SK-N-SH (cell line): ENCODE measurements around the gene MORC3. TPM values are rescaled to one million over a fixed set of nuclear protein-coding genes. Genes with fewer than 3 reads are reported as not detected.
"Not testable (repeated sequence)": the region's sequence is repeated elsewhere in the genome, so short reads cannot be mapped to it uniquely, and the experiment has no call there.

Experiments
- CTCF ChIA-PET: fragments of 300-600, 350-600 bp; formaldehyde crosslinking; extraction: SDS; loops from one replicate; lab custom pipeline; 2021; lab: Yijun Ruan, JAX
- POLR2A ChIA-PET: fragments of 350-600 bp; sonication (Branson Sonifier 250); formaldehyde crosslinking; extraction: SDS; loops from one replicate; lab custom pipeline; 2020; ENCODE audit warnings: antibody characterized with exemption, inconsistent platforms; lab: Yijun Ruan, JAX
- DNase-seq: peaks from one replicate; pipeline ENCODE4 v3.0.0; 2012
- H2AFZ ChIP-seq: fragments of 200-600 bp; sonication (generic); 2 replicates; pipeline ENCODE4 v1.8.1; 2016; ENCODE audit warnings: antibody characterized with exemption, mild to moderate bottlenecking, low read depth
- H3F3A ChIP-seq: fragments of 200-600 bp; sonication (generic); replicated peaks from 2 replicates; pipeline ENCODE3; 2016; ENCODE audit warnings: antibody characterized with exemption, mild to moderate bottlenecking; ENCODE audit not compliant: insufficient read depth
- H3K27ac ChIP-seq, 2 experiments: fragments of 200-500 bp in 1 of 2; fragments of 200-600 bp in 1 of 2; sonication (Bioruptor generic) in 1 of 2; sonication (generic), shearing (Covaris generic) in 1 of 2; 2 replicates each; pipeline versions ENCODE4 v1.5.1 to v1.6.1; 2014 to 2016; ENCODE audit warnings: low read depth in 2 of 2, inconsistent platforms in 1 of 2, low read length in 1 of 2, mild to moderate bottlenecking in 1 of 2, mixed read lengths in 1 of 2
- H3K27me3 ChIP-seq: fragments of 200-600 bp; sonication (generic), shearing (Covaris generic); 2 replicates; pipeline ENCODE4 v1.6.1; 2016; ENCODE audit warnings: mixed run types; ENCODE audit not compliant: insufficient read depth
- H3K36me3 ChIP-seq, 2 experiments: fragments of 200-500 bp in 1 of 2; fragments of 200-600 bp in 1 of 2; sonication (Bioruptor generic) in 1 of 2; sonication (generic) in 1 of 2; replicated peaks in 1 of 2; 2 replicates each; pipeline versions ENCODE3 to v1.5.1; 2014 to 2016; ENCODE audit warnings: low read length in 1 of 2, mild to moderate bottlenecking in 1 of 2; ENCODE audit not compliant: insufficient read depth in 2 of 2, control insufficient read depth in 1 of 2
- H3K4me1 ChIP-seq, 2 experiments: fragments of 200-500 bp in 1 of 2; fragments of 200-600 bp in 1 of 2; sonication (Bioruptor generic) in 1 of 2; sonication (generic), shearing (Covaris generic) in 1 of 2; 2 replicates each; pipeline versions ENCODE4 v1.5.1 to v1.6.1; 2014 to 2016; ENCODE audit warnings: low read depth in 1 of 2, low read length in 1 of 2, mixed run types in 1 of 2; ENCODE audit not compliant: insufficient read depth in 2 of 2, control insufficient read depth in 1 of 2
- H3K4me2 ChIP-seq: fragments of 200-600 bp; sonication (generic), shearing (Covaris generic); 2 replicates; pipeline ENCODE4 v1.6.1; 2017; ENCODE audit warnings: mixed run types
- H3K4me3 ChIP-seq, 2 experiments: fragments of 200-500 bp in 1 of 2; fragments of 200-600 bp in 1 of 2; sonication (Bioruptor generic) in 1 of 2; sonication (generic), shearing (Covaris generic) in 1 of 2; 2 replicates each; pipeline versions ENCODE4 v1.5.1 to v1.8.1; 2014 to 2016; ENCODE audit warnings: low read depth in 2 of 2, inconsistent platforms in 1 of 2, low read length in 1 of 2, mild to moderate bottlenecking in 1 of 2, mixed read lengths in 1 of 2, moderate library complexity in 1 of 2
- H3K79me2 ChIP-seq: fragments of 200-600 bp; sonication (generic); 2 replicates; pipeline ENCODE4 v1.8.1; 2017; ENCODE audit warnings: mild to moderate bottlenecking; ENCODE audit not compliant: insufficient read depth
- H3K9ac ChIP-seq: fragments of 200-600 bp; sonication (generic); 2 replicates; pipeline ENCODE4 v1.6.1; 2017; ENCODE audit warnings: mixed run types
- H3K9me2 ChIP-seq: fragments of 200-600 bp; sonication (generic); 2 replicates; pipeline ENCODE4 v1.6.1; 2017; ENCODE audit warnings: mixed run types
- H3K9me3 ChIP-seq: fragments of 200-600 bp; sonication (generic); 2 replicates; pipeline ENCODE4 v1.6.1; 2017; ENCODE audit warnings: mixed run types, mild to moderate bottlenecking, moderate library complexity
- H4K20me1 ChIP-seq: fragments of 200-600 bp; sonication (generic); 2 replicates; pipeline ENCODE4 v1.6.1; 2017; ENCODE audit warnings: mild to moderate bottlenecking, mixed run types; ENCODE audit not compliant: insufficient read depth
- NRF1 ChIP-seq: IDR thresholded peaks from 2 replicates; pipeline ENCODE4 v1.6.1; 2012; ENCODE audit warnings: low read depth, mild to moderate bottlenecking, low read length
- RCOR1 ChIP-seq: fragments of 150-350 bp; IDR thresholded peaks from 2 replicates; pipeline ENCODE4 v1.6.1; 2017; ENCODE audit warnings: antibody characterized with exemption, low read length
- RXRA ChIP-seq: IDR thresholded peaks from 2 replicates; pipeline ENCODE4 v1.4.0; 2012; ENCODE audit warnings: low read depth, mild to moderate bottlenecking, borderline replicate concordance
- SMC3 ChIP-seq: IDR thresholded peaks from 2 replicates; pipeline ENCODE4 v1.6.1; 2012; ENCODE audit warnings: low read depth, low read length, improper control_type of control experiment
- TCF12 ChIP-seq: IDR thresholded peaks from 2 replicates; pipeline ENCODE4 v1.4.0; 2012
- USF1 ChIP-seq: IDR thresholded peaks from 2 replicates; pipeline ENCODE4 v1.4.0; 2012; ENCODE audit warnings: low read depth, borderline replicate concordance
- ZBTB33 ChIP-seq: IDR thresholded peaks from 2 replicates; pipeline ENCODE4 v1.4.0; 2012; ENCODE audit warnings: low read depth, borderline replicate concordance
- WGBS: methylation state at CpG from one replicate; pipeline ENCODE4 v1.1.6; 2017; ENCODE audit warnings: low lambda C conversion rate; 5-methylcytosine and 5-hydroxymethylcytosine counted together
- polyA plus RNA-seq, 3 experiments: library from polyadenylated mRNA; depleted of rRNA; stranded (reverse); fragments of >200 nt; gene quantifications; 2 replicates each; pipeline ENCODE4 v1.2.3, GENCODE V29; 2012

Gene MORC3
- polyA plus RNA-seq, 1 of the 3 experiments (the other 2 are of a cell fraction), result 8.2 TPM

- Histone ChIP-seq H3K79me2 (no peaks in the 10 kb centered on the region), H3K9me3 (no peaks in the 10 kb centered on the region), H4K20me1 (no peaks in the 10 kb centered on the region), H3K36me3 (no peaks in the 10 kb centered on the region), H3K4me1 (no peaks in the 10 kb centered on the region), H3K4me3 (no peak overlapping the region), H3K4me2 (no peak overlapping the region), H3K27ac (no peak overlapping the region), H3F3A (no peaks in the 10 kb centered on the region), H2AFZ (no peak overlapping the region)
- POLR2A ChIA-PET, result interaction anchor here (0.7 kb wide), 1 partner anchor 15 kb away, joined by 3 read pairs; no protein-coding TSS in a partner anchor
- CTCF ChIA-PET, result no interaction called here
- DNase-seq, result no peak
- TF ChIP-seq TCF12, result no peak
- TF ChIP-seq USF1, result no peak
- TF ChIP-seq NRF1, result no peak
- no peak for TF ChIP-seq ZBTB33
- TF ChIP-seq, all 33 proteins: peak for 0
- Histone ChIP-seq H3K9ac (no peak overlapping the region), H3K9me2 (no peaks in the 10 kb centered on the region), H3K27me3 (no peaks in the 10 kb centered on the region)
- WGBS, result 73% methylated on average over 6 of the region's 6 CpGs
Observed at GRCh38 chr21:36306872-36307534, 13.0 kb upstream of the MORC3 start.

- no peaks in the 10 kb centered on the region for H3K27me3 ChIP-seq
- ChIA-PET POLR2A (no interaction called here), CTCF (no interaction called here)
- no peaks in the 10 kb centered on the region for H3K9me3 ChIP-seq
- no peaks in the 10 kb centered on the region for H3F3A ChIP-seq
- no peaks in the 10 kb centered on the region for H4K20me1 ChIP-seq
- no peak overlapping the region for H3K9ac ChIP-seq
- no peak overlapping the region for H3K4me2 ChIP-seq
- H3K4me3 ChIP-seq, result no peak overlapping the region
- H3K27ac ChIP-seq, result no peak overlapping the region
- no peaks in the 10 kb centered on the region for H3K36me3 ChIP-seq
- H3K9me2 ChIP-seq, result no peaks in the 10 kb centered on the region
- DNase-seq, result no peak
- H2AFZ ChIP-seq, result no peak overlapping the region
- H3K4me1 ChIP-seq, result no peaks in the 10 kb centered on the region
- H3K79me2 ChIP-seq, result no peaks in the 10 kb centered on the region
- 93% methylated on average over 7 of the region's 7 CpGs for WGBS
- no peak for TF ChIP-seq RXRA
- TF ChIP-seq ZBTB33, result no peak
- no peak for TF ChIP-seq RCOR1
- TF ChIP-seq SMC3, result no peak
Observed at GRCh38 chr21:36310016-36310415, 10.0 kb upstream of the MORC3 start.

GRCh38 chr21:36313446-36313845 lies 6.6 kb upstream of the MORC3 start:
- H3K9ac ChIP-seq, H3K4me1 ChIP-seq, H3F3A ChIP-seq, H3K27me3 ChIP-seq, H3K9me3 ChIP-seq, POLR2A ChIA-PET, H3K36me3 ChIP-seq, H3K9me2 ChIP-seq, H3K27ac ChIP-seq, H4K20me1 ChIP-seq, DNase-seq, H3K4me3 ChIP-seq, H2AFZ ChIP-seq, CTCF ChIA-PET, H3K79me2 ChIP-seq, H3K4me2 ChIP-seq: not testable (repeated sequence)
- WGBS, result 30% methylated on average over 2 of the region's 2 CpGs

- H3K9me3 ChIP-seq, H3K4me1 ChIP-seq, H4K20me1 ChIP-seq, H3K9me2 ChIP-seq, H3K4me2 ChIP-seq, POLR2A ChIA-PET, H3K27me3 ChIP-seq, H3K4me3 ChIP-seq, H3K36me3 ChIP-seq, H3K27ac ChIP-seq, H3K79me2 ChIP-seq, H2AFZ ChIP-seq, DNase-seq, H3K9ac ChIP-seq, CTCF ChIA-PET, H3F3A ChIP-seq: not testable (repeated sequence)
- 40% methylated on average over 1 of the region's 3 CpGs for WGBS
Observed at GRCh38 chr21:36316045-36316444, 4.0 kb upstream of the MORC3 start.
